ENCODE data around the gene LRBA.

LRBA gene

GRCh38 chr4:150855981-150856510, 159.0 kb downstream of the LRBA start:
- no peak for DNase-seq

- no peak for DNase-seq
Observed at GRCh38 chr4:150854600-150854999, 160.5 kb downstream of the LRBA start.

GRCh38 chr4:150853882-150854281, 161.2 kb downstream of the LRBA start:
- DNase-seq = no peak

DNA sequence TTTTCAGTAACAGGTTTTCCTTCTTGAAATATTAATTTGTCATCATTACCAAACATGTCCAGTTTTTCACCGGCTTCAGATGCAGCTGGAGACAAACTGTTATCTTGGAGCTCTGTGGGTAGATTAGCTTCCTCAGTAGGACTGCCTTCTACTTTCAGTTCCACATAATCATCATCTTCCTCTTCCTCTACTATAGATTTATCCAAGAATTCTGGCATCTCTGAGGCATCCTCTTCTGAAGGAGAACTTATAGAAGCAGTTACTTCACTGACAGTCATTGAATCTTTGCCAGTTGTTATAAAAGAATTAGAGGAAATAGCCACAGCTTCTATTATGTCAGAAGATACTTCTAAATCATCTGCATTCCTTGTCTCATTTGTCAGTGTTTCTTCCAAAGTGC, 162.9 kb downstream of the LRBA start:
- no peak for DNase-seq

DNA sequence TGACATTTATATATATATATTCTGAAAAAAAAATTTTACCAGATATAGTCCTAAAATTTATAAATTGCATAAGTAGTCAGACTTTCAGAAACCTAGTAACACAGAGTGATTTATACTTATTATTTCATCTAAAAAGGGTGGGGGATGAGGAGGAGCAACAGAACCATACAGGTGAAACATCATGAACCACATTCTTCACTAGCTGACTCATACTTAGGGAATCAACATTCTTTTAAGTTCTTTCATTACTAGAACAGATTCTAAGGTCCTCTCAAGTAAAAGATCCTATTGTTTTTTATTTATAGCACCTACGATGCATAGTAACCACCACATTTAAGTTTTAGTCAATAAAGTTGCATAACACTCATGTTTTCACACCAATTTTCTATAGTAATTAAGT, 166.1 kb downstream of the LRBA start:
- no peak for DNase-seq

GRCh38 chr4:150828159-150828558, 186.9 kb downstream of the LRBA start:
- DNase-seq = no peak

GRCh38 chr4:150827226-150827625, 187.9 kb downstream of the LRBA start:
- DNase-seq = no peak

GRCh38 chr4:150826306-150826705, 188.8 kb downstream of the LRBA start:
- no peak for DNase-seq

DNA sequence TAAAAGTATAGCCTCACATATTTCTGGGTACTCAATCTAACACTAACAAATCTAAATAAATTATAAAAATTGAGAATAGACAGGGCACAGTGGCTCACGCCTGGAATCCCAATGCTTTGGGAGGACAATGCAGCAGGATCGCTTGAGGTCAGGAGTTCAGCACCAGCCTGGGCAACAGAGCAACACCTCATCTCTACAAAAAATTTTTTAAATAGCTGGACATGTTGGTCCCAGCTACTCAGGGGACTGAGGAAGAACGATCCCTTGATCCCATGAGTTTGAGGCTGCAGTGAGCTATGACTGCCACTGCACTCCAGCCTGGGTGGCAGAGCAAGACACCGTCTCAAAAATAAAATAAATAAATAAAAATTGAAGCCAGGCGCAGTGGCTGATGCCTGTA, 192.7 kb downstream of the LRBA start:
- no peak for DNase-seq

DNA sequence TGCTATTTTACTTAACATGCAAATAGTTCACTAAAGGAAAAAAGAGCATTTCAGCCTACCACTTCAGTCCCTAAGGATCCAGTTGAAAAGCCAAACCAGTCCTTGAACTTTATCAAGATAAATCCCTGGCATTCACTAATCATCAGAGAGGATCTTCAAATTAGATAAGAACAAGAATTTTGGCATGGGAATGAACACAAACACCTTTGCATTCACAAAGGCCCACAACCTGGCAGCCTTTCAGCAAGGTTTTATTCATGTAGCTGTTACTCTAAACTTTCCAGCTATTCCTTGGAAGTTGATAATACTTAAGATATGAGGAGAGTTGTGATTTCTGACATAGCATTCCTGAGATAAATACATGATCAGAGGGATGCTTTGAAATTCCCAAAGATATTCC, 193.4 kb downstream of the LRBA start:
- no peak for DNase-seq

DNA sequence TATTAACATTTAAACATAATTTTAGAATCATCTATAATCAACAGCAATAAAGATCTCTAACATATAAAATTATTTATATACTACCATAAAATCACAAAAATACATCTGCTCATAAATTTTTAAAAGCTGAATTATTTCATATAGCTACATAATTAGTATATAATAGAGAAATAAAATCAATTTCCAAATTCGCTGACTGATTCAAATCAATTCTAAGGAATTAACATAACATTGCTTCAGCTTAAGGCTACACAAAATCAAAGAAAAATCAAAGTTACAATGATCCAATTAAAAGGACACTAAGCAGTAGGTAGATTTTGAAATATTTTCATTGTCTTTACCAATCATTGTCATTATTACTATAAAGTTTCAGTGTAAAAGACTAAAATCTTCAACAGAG, 194.7 kb downstream of the LRBA start:
- no peak for DNase-seq

GRCh38 chr4:150818661-150819060, 196.4 kb downstream of the LRBA start:
- DNase-seq = no peak

DNA sequence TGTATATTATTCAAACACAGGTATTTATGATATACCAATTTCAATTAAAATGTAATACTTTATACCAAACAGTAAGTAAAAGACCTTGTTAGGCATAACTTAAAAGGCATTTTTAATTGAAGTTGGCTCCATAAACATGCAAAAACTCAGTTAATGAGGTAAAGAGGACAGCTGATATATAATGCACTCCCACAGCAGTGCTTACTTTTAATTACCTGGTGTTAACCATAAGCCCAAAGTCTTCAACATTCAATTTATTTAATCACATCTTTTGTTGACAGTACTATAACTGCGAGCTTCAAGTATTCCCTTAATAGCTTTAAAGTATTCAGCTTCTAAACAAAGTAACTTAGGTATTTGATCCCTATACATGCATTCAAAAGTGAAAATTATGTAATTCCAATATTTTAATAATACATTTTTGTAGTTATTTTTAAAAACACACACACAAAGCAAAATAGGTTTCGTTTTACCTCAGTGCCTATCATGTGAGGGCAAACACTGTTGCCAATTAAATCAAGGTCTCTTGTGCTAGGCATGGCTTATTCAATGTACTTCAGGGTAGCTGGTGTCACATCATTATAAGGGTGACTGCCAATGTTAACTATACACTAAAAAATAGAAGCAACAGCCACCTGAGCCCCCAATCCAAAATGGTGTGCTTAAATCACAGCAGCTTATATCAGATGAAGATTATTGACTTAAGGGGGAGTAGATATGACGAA, 197.1 kb downstream of the LRBA start:
- no peak for DNase-seq

DNA sequence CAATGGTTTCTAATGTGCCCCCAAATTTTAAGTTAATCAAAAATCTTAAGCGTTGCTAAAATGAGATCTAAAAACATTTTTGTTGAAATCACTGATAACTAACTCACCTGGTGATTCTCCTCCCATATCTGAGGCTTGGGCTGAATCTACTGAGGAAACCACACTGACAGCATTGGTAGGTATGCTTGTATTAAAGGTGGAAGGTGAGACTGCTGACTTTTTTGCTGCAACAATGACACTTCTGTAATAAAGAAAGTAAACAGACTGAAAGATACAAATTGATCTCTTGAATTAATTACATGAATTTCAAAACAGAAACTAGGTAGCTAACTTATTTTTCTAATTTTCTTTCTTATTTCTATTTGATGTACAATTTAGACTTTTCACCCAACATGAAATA, 198.1 kb downstream of the LRBA start:
- DNase-seq = no peak

DNA sequence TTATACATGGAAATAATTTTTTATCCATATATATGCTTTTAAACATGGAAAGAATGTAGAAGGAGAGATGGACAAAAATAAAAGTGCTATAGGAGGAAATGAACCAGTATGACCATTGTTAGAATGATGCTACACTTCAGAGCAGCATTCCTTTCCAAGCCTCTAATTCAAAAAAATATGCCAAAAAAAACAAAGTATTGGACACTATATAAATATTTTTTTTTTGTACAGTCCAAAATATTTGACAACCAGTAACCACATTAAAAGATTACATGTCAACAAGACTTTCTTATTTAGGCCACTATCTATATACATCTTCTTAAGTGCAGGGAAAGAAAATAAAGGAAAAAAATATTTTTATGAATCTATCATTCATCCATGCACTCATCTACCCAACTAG, 198.6 kb downstream of the LRBA start:
- DNase-seq = no peak

GRCh38 chr4:150814873-150815272, 200.2 kb downstream of the LRBA start:
- DNase-seq = no peak

DNA sequence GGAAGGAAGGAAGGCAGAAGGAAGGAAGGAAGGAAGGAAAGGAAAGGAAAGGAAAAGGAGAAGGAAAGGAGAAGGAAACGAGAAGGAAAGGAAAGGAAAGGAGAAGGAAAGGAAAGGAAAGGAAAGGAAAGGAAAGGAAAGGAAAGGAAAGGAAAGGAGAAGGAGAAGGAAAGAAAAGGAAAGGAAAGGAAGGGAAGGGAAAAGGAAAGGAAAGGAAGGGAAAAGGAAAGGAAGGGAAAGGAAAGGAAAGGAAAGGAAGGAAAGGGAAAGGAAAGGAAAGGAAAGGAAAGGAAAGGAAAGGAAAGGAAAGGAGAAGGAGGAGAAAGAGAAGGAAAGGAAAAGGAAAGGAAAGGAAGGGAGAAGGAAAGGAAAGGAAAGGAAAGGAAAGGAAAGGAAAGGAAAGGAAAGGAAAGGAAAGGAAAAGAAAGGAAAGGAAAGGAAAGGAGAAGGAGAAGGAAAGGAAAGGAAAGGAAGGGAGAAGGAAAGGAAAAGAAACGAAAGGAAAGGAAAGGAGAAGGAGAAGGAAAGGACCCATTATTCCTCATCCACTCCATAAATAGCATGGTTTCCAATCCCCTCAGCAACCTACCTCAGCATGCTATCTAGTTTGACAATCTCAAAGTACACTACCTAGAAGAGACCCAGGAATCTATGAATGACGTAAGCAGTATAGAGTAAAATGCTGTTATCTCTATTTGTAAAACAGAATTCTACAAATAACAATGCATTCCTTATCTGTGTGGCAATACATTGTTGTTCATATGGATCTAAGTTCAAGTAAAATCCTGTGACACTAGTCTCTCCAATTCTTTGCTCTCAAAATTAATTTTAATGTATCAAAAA, 209.7 kb downstream of the LRBA start:
- no peak for DNase-seq

GRCh38 chr4:150801833-150802232, 213.3 kb downstream of the LRBA start:
- DNase-seq = no peak

DNA sequence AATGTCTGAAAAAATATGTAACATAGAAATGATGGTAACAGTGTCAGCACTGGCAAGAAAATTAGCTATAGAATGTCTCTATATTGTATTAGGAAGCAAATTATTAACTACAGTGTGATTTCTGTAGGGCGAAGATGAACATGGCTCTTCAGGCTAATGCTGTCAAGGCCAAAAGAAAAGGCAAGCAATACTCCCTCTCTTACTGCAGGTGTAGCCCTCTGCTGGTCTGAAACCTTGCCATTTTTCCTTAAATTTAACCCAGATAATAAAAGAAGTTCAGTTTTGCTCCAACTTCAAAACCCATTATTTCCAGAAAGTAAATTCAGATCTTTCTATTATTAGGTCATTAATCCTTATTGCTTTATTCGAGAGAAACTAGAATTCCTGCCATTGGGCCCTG, 215.9 kb downstream of the LRBA start:
- DNase-seq = no peak

- DNase-seq = no peak
Observed at GRCh38 chr4:150794706-150795105, 220.4 kb downstream of the LRBA start.

GRCh38 chr4:150789864-150790263, 225.2 kb downstream of the LRBA start:
- no peak for DNase-seq

GRCh38 chr4:150784939-150785338, 230.1 kb downstream of the LRBA start:
- no peak for DNase-seq

- no peak for DNase-seq
Observed at GRCh38 chr4:150784305-150784704, 230.8 kb downstream of the LRBA start.

DNA sequence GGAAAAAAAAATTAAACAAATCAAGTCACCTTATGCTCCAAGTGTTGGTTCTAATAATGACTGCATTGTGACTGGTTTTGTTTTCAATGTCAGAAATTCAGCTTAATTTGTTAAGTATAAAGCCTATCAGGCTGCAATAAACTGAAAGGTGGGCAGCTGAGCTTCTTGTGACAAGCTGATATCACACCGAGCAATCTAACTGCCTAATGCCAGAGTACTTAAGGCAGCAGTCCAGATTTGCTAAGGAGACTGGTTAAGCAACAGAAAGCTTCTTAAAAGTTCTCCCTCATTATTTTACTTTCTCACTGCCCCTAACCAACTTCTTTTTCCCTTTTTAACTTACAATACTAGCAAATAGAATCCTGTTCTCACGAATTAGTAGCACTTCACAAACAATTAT, 232.2 kb downstream of the LRBA start:
- DNase-seq = no peak
